ENCODE measurements around the gene NRXN2.

NRXN2 gene

GRCh38 chr11:64653388-64653973 is 69.5 kb downstream of the NRXN2 start:
- no peak for DNase-seq

- DNase-seq, result peak in 52 of 56 donors; percentile 36 to 88 (median 76)
Measured at GRCh38 chr11:64652586-64653387, 70.2 kb downstream of the NRXN2 start.

DNA sequence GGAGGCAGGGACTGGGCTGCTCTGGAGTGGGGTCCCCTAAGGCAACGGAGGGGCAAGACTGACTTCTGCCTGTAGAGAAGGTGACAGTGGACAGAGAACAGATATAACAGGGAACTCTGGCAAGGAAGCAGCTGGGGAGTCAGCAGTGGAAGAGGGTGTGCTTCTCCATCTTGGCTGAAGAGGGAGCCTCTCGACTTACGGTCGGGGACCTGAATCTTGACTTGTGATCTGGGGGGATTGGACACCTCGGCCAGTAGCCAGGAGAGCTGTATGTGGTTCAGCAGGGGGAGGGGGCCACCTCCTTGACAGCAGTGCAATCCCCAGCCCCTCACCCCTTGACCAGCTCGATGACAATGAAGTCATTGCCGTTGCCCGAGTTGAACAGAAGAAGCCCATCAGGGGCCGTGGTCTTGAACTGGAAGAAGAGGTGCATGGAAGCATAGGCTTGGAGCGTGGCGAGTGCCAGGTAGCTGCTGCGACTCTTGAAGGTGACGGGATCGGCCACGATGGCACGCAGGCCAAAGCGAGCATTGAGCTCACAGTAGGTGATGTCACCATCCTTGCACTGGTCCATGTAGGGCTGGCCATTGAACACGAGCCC is 72.0 kb downstream of the NRXN2 start:
- peak in 4 of 56 donors; percentile 8 to 21 (median 18) for DNase-seq

- DNase-seq, result no peak
Measured at GRCh38 chr11:64649291-64649697, 73.7 kb downstream of the NRXN2 start.

DNA sequence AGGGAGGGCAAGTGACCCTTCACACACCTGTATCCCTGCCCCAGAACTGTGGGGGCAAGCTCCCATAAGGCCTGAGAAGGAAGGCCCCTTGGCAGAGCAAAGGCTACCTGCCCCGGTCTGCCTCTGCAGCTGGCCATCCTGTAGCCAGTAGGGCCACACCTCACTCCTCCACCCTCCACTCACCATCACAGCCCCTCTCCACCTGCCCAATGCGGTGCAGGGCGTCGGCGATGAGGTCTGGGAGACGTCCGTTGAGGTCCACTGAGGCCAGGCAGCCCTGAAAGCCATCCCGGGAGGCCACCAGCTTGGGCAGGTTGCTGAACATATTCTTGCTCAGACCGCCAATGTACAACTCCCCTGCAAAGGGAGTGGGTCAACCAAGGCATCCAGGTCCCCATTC is 74.4 kb downstream of the NRXN2 start:
- DNase-seq, result no peak

- no peak for DNase-seq
Measured at GRCh38 chr11:64647019-64647779, 75.8 kb downstream of the NRXN2 start.

DNA sequence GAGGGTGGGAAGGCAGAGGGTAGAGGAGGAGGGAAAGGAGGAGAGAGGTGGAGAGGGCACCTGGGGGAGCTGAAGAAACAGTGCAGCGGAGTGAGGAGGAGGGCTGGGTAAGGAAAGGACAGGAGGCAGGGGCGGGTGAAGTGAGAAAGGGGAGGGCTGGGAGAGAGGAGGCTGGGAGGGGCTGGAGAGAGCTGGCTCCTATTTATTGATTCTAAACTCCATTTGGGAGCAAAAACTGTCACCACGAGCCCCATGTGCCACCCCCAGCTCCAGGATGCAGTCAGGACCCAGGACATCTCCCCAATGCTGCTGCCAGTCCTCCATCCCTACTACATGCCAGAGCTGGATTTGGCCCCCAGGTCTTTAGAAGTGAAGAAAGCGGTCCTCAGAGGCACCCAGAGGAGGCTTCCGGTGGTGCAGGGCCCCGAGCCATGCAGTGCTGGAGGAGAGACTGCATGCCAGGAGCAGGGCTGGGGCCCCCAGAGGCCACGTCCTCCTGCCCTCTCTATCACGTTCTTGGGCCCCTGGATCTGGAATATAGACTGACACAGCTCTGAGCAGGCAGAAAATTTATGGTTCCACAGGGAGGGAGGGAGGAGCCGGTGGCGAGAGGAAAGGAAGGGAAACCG is 78.2 kb downstream of the NRXN2 start:
- DNase-seq, result peak in 1 of 56 donors; percentile 23

DNA sequence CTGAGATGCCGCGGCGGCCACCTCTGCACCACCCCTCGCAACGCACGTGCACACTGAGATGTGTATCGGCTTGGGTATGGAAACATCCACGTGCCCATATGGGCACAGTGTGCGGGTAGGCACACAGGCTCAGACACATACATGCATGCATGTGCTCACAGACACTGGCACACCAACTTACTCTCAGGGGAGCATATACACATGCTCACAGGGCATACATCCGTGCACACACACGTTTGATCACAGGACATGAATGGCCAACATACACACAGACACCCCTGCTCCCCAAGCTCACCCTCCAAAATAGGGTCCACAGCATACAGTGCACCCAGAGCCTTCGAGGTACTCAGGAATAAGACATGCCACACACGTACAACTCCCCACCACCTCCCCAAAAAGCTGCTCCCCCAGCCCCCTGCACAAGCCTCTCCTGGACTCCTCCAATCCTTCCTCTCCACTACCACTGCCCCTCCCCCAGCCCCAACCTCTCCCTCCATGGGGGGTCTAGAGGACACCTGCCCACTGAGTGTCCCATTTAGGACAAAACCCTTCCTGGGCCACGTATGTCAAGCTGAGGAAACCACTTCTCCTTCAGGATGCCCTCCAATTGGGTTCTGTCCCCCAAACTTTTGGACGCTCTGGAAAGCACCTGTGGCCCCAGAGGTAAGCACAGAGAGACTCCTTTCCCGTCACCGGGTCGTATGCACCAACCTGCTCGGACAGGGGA is 78.9 kb downstream of the NRXN2 start:
- no peak for DNase-seq

GRCh38 chr11:64643256-64643881 is 79.6 kb downstream of the NRXN2 start:
- peak in 35 of 56 donors; percentile 16 to 73 (median 38) for DNase-seq

DNA sequence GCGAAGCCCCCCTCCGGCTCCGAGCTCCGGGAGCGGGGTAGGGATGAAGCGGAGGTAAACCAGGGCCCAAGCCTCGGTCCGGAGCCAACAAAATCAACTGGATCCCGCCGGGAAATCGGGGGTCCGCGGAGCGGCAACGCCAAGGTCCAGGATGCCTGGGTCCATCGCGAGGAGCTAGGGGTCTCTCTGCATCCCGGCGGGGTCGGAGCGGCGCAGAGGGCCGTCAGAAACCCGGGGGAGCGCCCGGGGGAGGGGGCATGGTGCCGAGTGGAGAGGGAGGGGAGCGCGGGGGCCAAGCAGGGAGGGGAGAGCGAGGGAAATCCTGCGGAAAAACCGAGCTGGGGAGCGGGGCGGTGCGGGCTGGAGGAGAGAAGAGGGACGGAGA is 80.1 kb downstream of the NRXN2 start:
- no peak for DNase-seq

- DNase-seq, result no peak
Measured at GRCh38 chr11:64642418-64642735, 80.6 kb downstream of the NRXN2 start.

GRCh38 chr11:64641596-64642417 is 81.2 kb downstream of the NRXN2 start:
- DNase-seq, result no peak

DNA sequence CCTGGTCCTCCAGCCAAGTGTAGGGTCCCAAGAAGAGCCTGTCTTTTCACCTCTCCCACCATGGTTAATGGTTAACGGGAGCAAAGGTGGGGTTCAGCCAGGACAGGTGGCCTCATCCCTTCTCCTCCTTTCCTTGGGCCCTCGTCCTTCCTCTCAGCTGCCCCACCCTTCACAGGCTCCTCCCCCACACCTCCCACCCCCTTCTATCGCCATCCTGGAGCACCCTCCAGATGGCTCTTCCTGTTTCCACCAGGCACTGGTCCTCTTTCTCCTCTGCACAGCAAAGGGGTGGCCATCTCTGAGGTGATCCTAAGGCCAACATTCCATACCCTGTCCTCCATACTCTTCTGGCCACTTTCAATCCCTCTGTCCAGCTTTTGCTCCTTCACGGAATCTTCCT is 83.1 kb downstream of the NRXN2 start:
- no peak for DNase-seq

DNA sequence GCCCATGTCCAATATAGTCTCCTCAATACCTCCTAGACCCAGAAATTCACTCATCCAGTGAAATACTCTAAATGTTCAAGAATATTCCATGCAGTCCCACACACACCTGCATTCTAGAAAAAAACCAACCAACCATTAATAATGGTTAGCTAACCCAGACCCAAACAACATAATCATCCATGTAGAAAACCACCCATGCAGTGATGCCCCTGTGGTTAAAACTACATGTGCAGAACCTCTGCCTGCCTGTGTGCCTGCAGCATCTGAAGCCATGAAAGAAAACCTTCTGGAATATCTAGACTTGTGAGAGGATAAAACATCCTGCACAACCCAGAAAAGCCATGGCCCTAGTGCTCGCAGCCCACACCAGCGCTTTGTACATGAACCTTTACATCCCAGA is 84.2 kb downstream of the NRXN2 start:
- DNase-seq, result no peak

DNA sequence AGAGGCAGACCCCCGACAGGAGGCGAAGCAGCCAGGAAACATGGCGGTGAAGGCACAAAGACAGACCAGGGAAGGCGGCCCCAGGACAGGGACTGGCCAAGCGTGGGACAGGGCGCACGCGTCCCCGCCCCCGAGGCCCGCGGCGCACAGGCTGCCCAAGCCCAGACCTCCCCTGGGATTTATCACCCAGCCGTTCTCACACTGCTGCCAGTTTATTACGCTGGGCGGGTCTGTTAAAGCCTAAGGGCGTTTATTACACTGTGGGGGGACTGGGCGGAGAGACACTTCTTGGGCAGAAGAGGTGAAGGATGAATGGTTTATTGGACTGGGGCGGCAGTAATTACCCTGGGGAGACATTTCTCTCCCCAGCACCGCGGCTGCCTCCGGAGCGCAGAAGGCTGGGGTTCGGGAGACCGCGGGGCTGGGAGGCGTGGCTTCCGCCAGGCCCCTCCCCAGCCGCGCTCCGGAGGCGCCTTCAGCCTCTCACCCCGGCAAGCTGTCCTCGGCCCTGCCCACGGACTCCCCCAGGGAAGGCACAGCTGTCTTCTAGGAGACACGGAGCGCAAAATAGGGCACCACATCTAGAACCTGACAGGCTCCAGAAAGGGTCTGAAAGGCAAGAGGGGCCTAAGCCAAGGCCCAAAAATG is 84.9 kb downstream of the NRXN2 start:
- peak in 1 of 56 donors; percentile 22 for DNase-seq

DNA sequence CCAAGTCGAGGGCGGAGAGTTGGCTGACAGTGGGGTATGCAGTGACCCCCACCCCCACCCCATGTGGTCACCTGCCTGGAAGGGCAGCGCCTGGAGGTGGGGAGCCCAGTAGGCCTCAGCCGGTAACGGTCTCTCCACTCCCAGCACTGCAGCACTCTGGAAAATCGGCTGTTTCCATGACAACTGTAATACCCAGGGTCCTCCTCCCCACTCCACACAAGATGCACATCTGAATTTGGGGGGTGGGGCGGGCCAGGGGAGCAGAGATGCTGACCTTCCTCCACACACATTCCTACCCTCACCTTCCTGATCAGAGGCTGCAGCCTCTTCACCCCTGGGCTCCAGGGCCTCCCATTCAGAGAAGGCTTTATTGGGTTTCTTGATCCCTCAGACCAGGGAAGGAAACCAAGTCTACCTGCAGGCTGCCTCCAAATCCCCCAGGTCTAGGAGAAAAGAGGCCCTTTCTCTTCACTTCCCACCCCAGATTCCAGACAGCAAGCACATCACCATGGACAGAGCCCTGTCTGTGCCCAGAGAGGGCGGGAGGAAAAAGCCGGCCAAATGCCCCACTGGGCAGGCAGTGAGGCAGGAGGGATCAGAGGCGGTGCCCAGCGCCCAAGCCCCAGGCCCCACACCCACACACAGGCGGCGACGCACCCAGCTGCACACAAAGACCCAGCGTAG is 85.5 kb downstream of the NRXN2 start:
- DNase-seq, result peak in 3 of 56 donors; percentile 18 to 48 (median 22)

DNA sequence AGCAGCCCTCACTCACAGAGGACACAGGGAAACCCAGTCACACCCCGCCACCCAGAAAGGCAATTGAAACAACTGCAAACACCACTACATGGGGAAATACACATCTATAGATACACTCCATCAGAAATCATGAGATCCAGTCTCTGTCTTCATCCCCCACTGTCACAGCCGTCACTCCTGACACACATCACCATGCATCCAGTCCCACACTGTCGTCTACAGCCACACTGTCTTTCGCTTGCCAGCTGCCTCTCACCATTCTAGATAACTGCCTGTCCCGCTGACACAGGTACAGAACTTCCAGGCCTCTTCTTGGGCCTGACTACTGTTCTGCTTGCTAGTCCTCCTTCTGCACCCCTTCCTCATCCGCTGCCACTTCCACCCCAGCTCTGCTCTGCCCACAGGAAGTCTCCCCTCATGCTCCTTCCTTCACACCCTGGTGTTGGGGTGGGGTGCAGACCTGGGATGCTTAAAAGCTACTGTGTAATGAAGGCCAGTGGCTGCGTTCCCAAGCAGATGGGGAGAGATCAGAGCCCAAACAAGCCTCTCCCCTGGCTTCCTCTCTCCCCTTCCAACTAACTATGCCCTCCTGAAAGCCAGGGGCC is 89.3 kb downstream of the NRXN2 start:
- DNase-seq, result no peak

DNA sequence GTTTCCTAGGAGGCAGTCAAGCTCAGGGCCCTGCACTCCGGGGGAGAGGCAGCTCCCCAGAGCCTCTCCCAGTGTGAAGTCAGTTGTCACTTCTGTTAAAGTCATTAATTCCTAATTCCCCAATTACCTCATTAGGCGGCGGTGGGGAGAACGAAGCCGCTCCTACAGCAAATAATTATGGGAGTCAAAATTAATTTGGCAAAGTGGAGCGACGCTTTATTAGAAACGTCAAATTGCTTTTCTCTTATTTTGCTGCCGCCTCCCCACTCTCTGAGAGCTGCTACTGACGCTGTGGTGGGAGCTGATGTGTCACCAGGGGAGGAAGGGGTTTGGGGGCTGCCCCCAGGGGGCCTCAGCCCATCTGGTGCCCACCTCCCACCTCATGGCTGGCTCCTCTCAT is 90.3 kb downstream of the NRXN2 start:
- DNase-seq, result peak in 19 of 56 donors; percentile 37 to 74 (median 53)
